Subcutaneous adipose tissue (tissue), 4 donors: ENCODE measurements around the gene FTH1. TPM values are rescaled to one million over a fixed set of nuclear protein-coding genes. Genes with fewer than 3 reads are reported as not detected.

Source experiments
- total RNA-seq, 4 donors: library from RNA; depleted of rRNA; stranded (reverse); fragments of >200 nt; gene quantifications; one replicate each; pipeline ENCODE4 v1.1.0, GENCODE V29; 2016
- TF ChIP-seq, protein P1 (sequence below): fragments of 450-650 bp; IDR thresholded peaks from one replicate; pipeline ENCODE4 v1.5.1; 2016; ENCODE audit warnings: low read depth, mild to moderate bottlenecking, control low read depth, antibody characterized with exemption, moderate library complexity

Gene FTH1
- total RNA-seq, 4 donors from 2014 or later = 6,293 to 12,889 (median 8,191) TPM

DNA sequence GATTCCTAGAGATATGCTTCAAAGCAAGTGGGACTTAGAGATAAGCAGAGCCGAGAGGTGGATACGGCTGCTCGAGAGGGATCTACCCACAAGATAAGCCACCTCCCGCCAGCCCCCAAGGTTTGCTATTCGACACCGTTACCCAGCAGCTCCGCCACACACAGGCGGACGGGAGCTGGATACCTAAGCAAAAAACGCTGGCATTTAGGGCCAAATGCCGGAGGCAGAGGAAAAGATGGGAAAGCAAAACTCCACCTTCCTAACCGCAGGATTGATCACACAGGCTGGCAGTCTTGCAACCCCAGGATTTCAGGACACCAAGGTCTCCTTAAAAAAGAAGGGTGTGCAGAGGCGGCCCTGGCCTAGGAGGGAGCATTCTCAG, 709 bp downstream of the FTH1 start:
- TF ChIP-seq, protein P1, sequence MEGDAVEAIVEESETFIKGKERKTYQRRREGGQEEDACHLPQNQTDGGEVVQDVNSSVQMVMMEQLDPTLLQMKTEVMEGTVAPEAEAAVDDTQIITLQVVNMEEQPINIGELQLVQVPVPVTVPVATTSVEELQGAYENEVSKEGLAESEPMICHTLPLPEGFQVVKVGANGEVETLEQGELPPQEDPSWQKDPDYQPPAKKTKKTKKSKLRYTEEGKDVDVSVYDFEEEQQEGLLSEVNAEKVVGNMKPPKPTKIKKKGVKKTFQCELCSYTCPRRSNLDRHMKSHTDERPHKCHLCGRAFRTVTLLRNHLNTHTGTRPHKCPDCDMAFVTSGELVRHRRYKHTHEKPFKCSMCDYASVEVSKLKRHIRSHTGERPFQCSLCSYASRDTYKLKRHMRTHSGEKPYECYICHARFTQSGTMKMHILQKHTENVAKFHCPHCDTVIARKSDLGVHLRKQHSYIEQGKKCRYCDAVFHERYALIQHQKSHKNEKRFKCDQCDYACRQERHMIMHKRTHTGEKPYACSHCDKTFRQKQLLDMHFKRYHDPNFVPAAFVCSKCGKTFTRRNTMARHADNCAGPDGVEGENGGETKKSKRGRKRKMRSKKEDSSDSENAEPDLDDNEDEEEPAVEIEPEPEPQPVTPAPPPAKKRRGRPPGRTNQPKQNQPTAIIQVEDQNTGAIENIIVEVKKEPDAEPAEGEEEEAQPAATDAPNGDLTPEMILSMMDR = no peak

DNA sequence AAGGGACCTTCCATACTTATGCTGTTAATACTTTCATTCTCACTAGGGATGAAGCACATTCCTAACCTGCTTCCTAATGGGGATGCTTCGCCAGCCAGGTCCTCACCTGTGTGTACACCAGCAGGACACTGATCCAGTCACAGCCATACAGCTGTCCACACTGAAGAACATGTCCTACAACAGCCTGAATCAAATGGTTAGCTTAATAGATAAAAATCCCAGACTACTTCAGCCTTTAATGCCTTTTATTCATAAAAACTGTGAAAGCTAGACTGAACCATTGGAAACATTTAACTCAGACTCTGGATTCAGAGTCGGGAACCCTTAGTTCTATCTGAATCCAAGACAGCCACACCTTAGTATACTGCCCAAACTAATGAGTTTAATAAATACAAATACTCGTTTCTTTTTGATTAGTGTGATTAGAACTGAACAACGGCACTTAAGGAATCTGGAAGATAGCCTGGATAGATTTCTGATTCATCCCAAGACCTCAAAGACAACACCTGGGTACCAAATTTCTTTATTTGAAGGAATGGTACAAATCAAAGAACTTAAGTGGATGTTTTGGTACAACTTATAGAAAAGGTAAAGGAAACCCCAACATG, 3.3 kb downstream of the FTH1 start:
- TF ChIP-seq, protein P1 = no peak

DNA sequence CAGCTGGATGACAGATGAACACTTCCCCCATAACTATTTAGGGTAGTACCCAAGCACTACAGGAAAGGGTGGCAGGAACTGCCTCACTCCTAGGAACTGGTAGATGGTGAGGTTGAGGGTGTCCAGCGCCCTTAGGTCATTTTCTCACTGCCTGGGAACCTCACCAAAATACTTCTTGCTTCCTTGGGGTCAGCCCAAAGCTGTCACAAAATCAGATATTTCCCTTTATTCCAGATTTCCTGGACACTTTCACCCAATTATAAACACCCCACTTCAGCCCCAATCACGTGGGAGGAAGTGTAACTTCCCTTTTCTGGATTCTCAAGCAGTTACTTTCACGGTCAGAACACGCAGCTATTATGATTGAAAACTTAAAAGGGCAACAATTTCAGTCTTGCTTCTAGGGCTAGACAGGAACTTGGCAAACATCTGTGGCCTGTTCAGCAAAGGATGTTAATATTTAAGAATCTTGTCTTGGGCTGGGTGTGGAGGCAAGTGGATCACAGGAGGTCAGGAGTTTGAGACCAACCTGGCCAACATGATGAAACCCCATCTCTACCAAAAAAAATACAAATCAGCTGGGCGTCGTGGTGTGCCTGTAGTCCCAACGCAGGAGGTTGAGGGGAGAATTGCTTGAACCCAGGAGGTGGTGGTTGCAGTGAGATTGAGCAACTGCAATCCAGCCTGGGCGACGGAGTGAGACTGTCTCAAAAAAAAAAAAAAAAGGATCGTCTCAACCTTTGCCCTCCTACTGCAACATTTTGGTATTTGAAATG, 4.0 kb downstream of the FTH1 start:
- TF ChIP-seq, protein P1 = no peak

DNA sequence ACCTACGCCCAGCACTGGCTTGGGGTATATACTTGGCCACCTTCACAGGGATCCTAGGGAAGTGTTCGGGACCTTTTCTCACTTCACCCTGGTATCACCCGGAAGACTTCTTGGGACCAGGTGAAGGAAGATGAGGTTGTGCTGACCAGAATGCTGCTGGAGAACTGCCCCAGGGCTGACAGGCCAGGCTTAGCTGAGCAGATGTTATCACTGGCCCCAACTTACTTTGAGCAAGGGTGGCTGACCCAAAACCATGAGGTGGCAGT, 4.5 kb downstream of the FTH1 start:
- TF ChIP-seq, protein P1 = no peak

DNA sequence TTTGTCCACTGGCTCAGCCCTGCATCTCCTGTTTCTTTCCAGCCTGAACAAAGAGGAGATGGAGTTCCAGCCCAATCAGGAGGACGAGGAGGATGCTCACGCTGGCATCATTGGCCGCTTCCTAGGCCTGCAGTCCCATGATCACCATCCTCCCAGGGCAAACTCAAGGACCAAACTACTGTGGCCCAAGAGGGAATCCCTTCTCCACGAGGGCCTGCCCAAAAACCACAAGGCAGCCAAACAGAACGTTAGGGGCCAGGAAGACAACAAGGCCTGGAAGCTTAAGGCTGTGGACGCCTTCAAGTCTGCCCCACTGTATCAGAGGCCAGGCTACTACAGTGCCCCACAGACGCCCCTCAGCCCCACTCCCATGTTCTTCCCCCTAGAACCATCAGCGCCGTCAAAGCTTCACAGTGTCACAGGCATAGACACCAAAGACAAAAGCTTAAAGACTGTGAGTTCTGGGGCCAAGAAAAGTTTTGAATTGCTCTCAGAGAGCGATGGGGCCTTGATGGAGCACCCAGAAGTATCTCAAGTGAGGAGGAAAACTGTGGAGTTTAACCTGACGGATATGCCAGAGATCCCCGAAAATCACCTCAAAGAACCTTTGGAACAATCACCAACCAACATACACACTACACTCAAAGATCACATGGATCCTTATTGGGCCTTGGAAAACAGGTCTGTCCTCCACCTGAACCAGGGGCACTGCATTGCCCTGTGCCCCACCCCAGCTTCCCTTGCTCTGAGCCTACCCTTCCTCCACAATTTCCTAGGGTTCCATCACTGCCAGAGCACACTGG, 5.0 kb downstream of the FTH1 start:
- TF ChIP-seq, protein P1 = no peak

DNA sequence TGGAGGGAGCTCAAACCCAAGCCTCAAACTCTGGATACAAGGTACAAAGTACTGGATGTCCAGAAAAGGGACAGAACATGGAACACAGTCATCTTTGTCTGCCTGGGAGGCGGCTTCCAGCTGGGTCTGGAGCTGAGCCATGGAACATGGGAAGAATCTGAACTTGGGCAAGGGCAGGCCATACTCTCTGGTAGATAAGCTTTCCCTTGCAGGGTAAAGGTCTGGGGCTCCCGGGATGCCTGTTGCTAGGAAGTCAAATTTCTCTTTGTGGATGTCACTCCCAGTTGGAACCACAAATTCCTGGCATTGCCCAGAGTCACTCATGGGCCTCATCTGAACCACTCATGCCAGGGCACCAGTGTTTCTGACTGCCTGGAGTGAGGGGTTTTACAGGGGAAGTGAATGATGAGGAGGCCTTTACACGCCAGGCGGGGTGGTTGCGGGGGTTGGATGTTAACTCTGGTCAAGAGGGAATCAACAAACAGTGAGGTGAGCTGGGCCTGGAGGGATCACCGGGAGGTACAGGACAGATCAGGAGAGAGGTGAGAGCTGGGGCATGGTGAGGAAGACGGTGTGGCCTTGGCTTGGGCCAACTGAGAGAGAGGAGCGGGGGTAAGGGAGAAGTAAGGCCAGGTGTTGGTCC, 5.7 kb downstream of the FTH1 start:
- TF ChIP-seq, protein P1 = no peak

DNA sequence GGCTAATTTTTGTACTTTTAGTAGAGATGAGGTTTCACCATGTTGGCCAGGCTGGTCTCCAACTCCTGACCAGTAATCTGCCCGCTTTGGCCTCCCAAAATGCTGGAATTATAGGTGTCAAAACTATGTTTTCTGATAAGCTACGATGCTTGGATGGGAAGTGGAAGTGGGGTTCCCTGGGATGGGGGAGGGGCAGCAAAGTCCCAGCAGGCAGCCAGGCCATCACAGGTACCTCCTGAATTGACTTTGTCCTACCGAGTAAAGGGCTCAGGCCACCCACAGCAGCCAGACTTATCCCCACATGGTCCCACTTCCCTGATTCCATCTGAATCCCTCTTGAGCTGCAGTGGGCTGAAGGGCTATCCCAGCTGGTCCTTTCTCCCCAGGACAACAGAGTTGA, 6.9 kb downstream of the FTH1 start:
- TF ChIP-seq, protein P1 = no peak
